Stimulated activated naive CD4-positive, alpha-beta T cell treated with Interleukin-2 at 50 U/mL for 16 hours (primary cell): ENCODE data around the gene GALK2.
"Not testable (repeated sequence)": the region's sequence is repeated elsewhere in the genome, so short reads cannot be mapped to it uniquely, and the experiment has no call there.

ENCODE experiments used
- DNase-seq: peaks from one replicate; lab custom pipeline; 2025; lab: John Stamatoyannopoulos, UW

The GALK2 gene

DNA sequence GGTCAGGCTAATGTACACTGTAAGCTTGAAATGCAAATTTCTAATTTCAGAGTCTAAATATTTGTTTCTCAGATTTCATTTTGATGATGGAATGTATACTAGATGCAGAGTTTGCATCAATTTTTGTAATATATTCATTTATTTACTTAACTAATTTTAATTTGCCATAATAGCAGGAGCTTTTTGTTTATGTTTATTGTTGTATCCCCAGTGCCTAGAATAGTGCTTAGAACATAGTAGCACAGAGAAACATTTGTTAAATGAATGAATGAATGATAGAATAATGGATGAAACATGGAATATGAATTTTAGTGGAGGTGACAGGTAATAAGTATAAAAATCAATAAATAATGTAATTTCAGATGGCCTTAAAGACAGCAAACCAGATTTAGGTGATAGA lies 5.2 kb upstream of the GALK2 start:
- DNase-seq, result no peak

- DNase-seq, result no peak
Observed at GRCh38 chr15:49168016-49168415, 2.0 kb upstream of the GALK2 start.

DNA sequence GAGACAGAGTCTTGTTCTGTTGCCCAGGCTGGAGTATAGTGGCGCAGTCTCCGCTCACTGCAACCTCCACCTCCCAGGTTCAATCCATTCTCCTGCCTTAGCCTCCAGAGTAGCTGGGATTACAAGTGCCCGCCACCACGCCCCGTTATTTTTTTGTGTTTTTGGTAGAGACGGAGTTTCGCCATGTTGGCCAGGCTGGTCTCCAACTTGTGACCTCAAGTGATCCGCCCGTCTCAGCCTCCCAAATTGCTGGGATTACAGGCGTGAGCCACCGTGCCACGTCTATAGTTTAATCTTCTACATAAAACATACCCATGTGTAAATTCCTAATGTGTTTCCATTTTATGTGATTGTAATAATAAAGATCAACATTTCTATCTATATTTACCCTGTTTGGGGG lies 1.7 kb downstream of the GALK2 start:
- DNase-seq, result no peak

DNA sequence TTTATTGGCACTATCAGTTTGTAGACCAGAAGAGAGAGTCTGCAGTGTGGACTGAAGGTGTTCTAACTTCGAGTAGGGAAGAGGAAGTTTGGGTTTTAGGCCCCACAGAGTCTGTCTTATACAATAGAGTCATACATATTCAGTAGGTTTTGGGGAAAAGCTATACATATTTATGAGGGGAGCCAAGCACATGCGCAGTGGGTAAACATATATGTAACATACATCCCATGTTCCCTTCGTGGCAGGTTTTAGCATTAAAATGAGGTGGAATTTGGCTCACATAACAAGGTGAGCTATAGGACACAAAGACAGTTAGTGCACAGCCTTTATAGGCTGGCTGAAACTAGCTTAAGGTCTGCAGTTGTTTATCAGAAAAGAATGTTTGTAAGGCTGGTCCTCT lies 4.9 kb downstream of the GALK2 start:
- DNase-seq, result no peak

DNA sequence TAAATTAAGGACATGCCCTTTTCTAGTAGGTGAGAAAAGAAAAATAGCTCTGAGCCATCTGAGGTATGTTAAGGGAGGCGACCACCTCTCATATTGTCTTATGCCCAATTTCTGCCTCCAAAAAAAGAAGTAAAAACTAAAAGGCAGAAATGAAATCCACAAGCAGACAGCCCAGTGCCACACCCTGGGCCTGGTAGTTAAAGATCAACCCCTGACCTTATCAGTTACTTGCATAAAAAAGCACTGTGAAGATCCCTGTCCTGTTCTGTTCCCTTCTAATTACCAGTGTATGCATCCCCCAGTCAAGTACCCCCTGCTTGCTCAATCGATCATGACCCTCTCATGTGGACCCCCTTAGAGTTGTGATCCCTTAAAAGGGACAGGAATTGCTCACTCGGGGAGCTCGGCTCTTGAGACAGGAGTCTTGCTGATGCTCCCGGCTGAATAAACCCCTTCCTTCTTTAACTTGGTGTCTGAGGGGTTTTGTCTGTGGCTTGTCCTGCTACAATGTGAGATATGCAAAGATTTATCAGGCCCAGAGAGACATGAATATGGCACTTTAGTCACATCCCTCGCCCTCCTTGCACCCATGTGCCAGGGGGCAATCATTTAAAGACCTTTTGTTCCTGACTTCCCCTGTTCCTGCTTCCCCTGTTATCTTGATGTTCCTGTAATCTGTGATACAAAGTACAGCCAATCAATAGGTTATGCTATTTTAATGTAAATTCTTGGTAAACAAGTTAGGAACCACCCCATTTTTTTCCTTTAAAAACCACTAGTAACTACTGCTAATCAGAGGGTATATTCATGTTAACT lies 5.7 kb downstream of the GALK2 start:
- not testable (repeated sequence) for DNase-seq

GRCh38 chr15:49178497-49178896 lies 8.4 kb downstream of the GALK2 start:
- no peak for DNase-seq

- no peak for DNase-seq
Observed at GRCh38 chr15:49179433-49180190, 9.6 kb downstream of the GALK2 start.

DNA sequence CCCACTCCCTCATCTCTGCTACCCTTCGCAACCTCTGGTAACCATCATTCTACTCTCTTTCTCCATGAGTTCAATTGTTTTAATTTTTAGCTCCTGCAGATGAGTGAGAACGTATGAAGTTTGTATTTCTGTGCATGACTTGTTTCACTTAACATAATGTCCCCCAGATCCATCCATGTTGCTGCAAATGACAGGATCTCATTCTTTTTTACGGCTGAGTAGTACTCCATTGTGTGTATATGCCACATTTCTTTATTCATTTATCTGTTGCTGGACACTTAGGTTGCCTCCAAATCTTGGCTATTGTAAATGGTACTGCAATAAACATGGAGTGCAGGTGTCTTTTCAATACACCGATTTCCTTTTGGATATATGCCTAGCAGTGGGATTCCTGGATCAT lies 12.1 kb downstream of the GALK2 start:
- DNase-seq, result no peak

DNA sequence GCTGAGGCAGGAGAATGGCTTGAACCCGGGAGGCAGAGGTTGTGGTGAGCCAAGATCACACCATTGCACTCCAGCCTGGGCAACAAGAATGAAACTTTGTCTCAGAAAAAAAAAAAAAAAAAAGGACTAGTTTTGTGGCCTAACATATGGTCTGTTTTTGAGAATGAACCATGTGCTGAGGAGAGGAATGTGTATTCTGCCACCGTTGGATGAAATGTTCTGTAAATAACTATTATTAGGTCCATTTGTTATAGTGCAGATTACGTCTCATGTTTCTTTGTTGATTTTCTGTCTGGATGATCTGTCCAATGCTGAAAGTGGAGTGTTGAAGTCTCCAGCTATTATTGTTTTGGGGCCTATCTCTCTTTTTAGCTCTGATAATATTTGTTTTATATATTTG lies 13.7 kb downstream of the GALK2 start:
- not testable (repeated sequence) for DNase-seq

DNA sequence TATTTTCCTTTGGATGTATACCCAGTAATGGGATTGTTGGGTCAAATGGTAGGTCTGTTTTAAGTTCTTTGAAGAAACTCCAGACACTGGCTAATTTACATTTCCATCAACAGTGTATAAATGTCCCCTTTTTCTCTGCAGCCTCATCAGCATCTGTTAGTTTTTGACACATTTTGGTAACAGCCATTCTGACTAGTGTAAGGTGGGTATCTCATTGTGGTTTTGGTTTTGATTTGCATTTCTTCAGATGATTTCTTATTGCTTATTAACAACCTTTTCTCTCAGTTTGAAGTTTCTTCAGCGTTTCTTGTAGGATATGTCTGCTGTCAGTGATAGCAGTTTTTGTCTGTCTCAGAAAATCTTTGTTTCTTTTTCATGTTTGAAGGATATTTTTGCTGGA lies 15.4 kb downstream of the GALK2 start:
- no peak for DNase-seq

DNA sequence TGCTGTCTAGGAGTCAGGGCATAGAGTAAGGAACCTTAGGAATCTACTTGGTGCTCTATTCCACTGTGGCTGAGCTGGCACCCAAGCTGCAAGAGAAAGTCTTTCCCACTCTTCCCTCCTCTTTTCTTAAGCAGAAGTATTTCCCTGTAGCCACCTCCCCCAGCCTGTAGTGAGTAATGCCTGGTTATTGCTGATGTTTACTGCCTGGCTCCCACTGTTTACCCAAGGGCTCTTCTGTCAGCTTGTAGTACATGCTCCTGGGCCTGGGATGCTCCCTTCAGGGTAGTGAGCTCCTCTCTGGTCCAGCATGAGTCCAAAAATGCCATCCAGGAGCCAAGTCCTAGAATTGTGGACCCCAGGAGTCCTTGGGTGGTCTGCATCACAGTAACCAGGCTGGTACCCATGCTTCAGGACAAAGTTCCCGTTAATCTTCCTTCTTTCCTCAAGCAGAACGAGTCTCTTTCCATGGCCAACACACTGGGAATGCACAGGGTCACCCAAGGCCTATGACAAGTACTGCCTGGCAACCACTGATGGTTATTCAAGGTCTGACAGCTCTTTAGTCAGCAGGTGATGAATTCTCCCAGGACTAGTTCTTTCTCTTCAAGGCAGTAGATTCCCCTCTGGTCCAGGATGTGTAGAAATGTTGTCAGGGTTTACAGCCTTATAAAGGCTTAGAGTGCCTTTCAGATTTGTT lies 17.6 kb downstream of the GALK2 start:
- DNase-seq, result no peak

- DNase-seq, result no peak
Observed at GRCh38 chr15:49188933-49189332, 18.9 kb downstream of the GALK2 start.

DNA sequence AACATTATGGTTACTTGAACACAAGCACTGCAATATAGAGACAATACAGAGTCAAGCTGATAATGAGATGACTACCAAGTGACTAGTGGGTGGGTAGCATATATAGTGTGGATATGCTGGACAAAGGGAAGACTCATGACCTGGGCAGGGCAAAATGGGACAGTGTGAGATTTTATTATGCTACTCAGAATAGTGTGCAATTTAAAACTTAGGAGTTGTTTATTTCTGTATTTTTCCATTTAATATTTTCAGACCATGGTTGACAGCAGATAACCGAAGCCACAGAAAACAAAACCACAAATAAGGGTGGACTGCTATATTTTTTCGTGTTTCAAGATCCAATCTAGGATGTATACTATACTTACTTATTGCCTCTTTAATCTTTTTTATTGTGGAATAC lies 19.6 kb downstream of the GALK2 start:
- no peak for DNase-seq

DNA sequence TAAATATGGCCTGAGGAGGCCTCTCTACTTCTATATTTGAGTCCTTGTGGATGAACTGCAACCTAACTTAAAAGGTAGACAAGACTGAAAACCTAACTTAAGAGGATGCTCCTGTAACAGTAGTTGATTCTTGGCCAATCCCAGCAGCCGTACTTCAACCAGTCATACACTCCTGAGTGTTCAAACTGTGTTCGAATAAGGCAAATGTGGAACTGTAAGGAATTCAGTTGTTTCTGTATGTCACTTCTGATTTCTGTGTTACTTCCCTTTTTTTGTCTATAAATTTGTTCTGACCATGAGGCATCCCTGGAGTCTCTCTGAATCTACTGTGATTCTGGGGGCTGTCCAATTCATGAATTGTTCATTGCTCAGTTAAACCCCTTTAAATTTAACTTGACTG lies 20.5 kb downstream of the GALK2 start:
- no peak for DNase-seq

DNA sequence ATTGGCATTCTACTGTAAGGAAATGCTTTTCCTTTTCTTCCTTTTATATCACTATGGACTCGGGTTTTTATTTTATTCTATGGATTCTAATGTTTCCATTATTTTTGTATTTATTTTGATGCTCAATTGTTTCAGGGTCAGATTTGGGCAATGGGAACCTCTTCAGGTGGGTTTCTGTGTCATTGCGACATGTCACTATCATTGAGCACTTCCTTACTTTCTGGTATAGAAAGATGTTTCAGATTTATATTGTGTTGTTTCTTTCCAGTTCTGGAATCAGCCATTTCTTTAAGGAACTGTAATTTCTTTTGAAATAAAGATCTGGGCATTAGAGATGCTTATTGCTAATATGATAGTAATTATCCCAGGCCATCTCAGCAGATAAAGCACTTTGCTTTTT lies 21.8 kb downstream of the GALK2 start:
- DNase-seq, result no peak

- DNase-seq, result no peak
Observed at GRCh38 chr15:49196856-49197255, 26.8 kb downstream of the GALK2 start.

GRCh38 chr15:49199666-49200065 lies 29.6 kb downstream of the GALK2 start:
- no peak for DNase-seq

GRCh38 chr15:49200347-49200746 lies 30.3 kb downstream of the GALK2 start:
- no peak for DNase-seq

DNA sequence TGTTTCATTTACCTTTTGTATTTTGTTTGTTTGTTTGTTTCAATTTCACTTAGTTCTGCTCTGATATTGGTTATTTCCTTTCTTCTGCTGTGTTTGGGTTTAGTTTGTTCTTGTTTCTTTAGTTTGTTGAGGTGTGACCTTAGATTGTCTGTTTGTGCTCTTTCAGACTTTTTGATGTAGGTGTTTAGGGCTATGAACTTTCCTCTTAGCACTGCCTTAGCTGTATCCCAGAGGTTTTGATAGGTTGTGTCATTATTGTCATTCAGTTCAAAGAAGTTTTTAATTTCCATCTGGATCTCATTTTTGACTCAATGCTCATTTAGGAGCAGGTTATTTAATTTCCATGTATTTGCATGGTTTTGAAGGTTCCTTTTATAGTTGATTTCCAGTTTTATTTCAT lies 38.1 kb downstream of the GALK2 start:
- not testable (repeated sequence) for DNase-seq

DNA sequence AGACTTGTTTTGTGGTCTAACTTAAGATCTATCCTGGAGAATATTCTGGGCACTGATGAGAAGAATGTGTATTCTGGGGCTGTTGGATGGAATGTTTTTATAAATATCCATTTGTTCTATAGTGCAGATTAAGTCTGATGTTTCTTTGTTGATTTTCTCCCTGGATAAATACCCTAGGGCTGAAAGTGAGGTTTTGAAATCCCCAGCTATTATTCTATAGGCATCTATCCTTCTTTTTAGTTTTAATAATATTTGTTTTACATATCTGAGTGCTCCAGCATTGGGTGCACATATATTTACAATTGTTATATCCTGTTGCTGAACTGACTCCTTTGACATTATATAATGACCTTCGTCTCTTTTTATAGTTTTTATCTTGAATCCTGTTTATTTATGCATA lies 42.9 kb downstream of the GALK2 start:
- DNase-seq, result no peak

GRCh38 chr15:49215768-49216739 lies 46.0 kb downstream of the GALK2 start:
- DNase-seq, result no peak
